Tibial nerve (tissue), 4 donors: ENCODE results near the gene TRMT44.

Source experiments
- EP300 ChIP-seq, 2 donors: sonication (generic); formaldehyde crosslinking; IDR thresholded peaks; one replicate each; pipeline ENCODE4 v1.6.1; 2017; ENCODE audit warnings: antibody characterized with exemption in 2 of 2, mild to moderate bottlenecking in 1 of 2
- POLR2A ChIP-seq, 2 donors: fragments of 450-650 bp; IDR thresholded peaks; one replicate each; pipeline ENCODE4 v1.6.1; 2017; ENCODE audit warnings: antibody characterized with exemption in 2 of 2, mild to moderate bottlenecking in 2 of 2, moderate library complexity in 2 of 2
- TF ChIP-seq, protein P1 (sequence below), 5 experiments: fragments of 200-600 bp in 3 of 5; fragments of 450-650 bp in 2 of 5; sonication (generic) in 3 of 5; IDR thresholded peaks; one replicate each; pipeline ENCODE4 v1.5.1; 2016 to 2019; ENCODE audit warnings: antibody characterized with exemption in 5 of 5, mild to moderate bottlenecking in 3 of 5, moderate library complexity in 2 of 5

DNA sequence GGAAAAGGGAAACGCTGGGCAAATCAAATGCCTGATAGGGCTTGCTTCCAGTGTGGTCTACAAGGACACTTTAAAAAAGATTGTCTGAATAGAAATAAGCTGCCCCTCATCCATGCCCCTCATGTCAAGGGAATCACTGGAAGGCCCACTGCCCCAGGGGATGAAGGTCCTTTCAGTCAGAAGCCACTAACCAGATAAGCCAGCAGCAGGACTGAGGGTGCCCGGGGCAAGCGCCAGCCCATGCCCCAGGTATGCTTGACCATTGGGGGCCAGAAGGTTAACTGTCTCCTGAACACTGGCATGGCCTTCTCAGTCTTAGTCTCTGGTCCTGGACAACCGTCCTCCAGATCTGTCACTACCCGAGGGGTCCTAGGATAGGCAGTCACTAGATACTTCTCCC, 17.8 kb upstream of the TRMT44 start:
- TF ChIP-seq EP300 (IDR thresholded peaks at IDR 0.05), result no peak
- TF ChIP-seq, protein P1, sequence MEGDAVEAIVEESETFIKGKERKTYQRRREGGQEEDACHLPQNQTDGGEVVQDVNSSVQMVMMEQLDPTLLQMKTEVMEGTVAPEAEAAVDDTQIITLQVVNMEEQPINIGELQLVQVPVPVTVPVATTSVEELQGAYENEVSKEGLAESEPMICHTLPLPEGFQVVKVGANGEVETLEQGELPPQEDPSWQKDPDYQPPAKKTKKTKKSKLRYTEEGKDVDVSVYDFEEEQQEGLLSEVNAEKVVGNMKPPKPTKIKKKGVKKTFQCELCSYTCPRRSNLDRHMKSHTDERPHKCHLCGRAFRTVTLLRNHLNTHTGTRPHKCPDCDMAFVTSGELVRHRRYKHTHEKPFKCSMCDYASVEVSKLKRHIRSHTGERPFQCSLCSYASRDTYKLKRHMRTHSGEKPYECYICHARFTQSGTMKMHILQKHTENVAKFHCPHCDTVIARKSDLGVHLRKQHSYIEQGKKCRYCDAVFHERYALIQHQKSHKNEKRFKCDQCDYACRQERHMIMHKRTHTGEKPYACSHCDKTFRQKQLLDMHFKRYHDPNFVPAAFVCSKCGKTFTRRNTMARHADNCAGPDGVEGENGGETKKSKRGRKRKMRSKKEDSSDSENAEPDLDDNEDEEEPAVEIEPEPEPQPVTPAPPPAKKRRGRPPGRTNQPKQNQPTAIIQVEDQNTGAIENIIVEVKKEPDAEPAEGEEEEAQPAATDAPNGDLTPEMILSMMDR (IDR thresholded peaks at IDR 0.05), result no peak
- TF ChIP-seq POLR2A (IDR thresholded peaks at IDR 0.05), result no peak
